ENCODE measurements around the gene PEMT. TPM values are rescaled to one million over a fixed set of nuclear protein-coding genes. Genes with fewer than 3 reads are reported as not detected.

PEMT gene
- total RNA-seq, 1 experiment from 2014 or later, result 79.9 TPM

GRCh38 chr17:17605729-17606088 is 14.2 kb upstream of the PEMT start:
- no peak for DNase-seq (ENCODE audit: low read depth)

- DNase-seq (ENCODE audit: low read depth), result no peak
Observed at GRCh38 chr17:17605083-17605728, 13.7 kb upstream of the PEMT start.

- DNase-seq (ENCODE audit: low read depth), result no peak
Observed at GRCh38 chr17:17603895-17604225, 12.4 kb upstream of the PEMT start.

GRCh38 chr17:17603178-17603894 is 11.8 kb upstream of the PEMT start:
- DNase-seq (ENCODE audit: low read depth), result no peak

GRCh38 chr17:17599965-17600364 is 8.5 kb upstream of the PEMT start:
- DNase-seq (ENCODE audit: low read depth), result no peak

GRCh38 chr17:17598003-17598402 is 6.5 kb upstream of the PEMT start:
- DNase-seq (ENCODE audit: low read depth), result no peak

- no peak for DNase-seq (ENCODE audit: low read depth)
Observed at GRCh38 chr17:17595755-17596154, 4.2 kb upstream of the PEMT start.

GRCh38 chr17:17593222-17593620 is 1.7 kb upstream of the PEMT start:
- DNase-seq (ENCODE audit: low read depth), result no peak

- no peak for DNase-seq (ENCODE audit: low read depth)
Observed at GRCh38 chr17:17590883-17591354, 589 bp downstream of the PEMT start.

- no peak for DNase-seq (ENCODE audit: low read depth)
Observed at GRCh38 chr17:17590141-17590751, 1.3 kb downstream of the PEMT start.

- no peak for DNase-seq (ENCODE audit: low read depth)
Observed at GRCh38 chr17:17587614-17588337, 3.7 kb downstream of the PEMT start.

- no peak for DNase-seq (ENCODE audit: low read depth)
Observed at GRCh38 chr17:17582372-17582771, 9.1 kb downstream of the PEMT start.

GRCh38 chr17:17581509-17581908 is 10.0 kb downstream of the PEMT start:
- DNase-seq (ENCODE audit: low read depth), result no peak

- no peak for DNase-seq (ENCODE audit: low read depth)
Observed at GRCh38 chr17:17580662-17581470, 10.6 kb downstream of the PEMT start.

- DNase-seq (ENCODE audit: low read depth), result no peak
Observed at GRCh38 chr17:17579691-17580090, 11.8 kb downstream of the PEMT start.

GRCh38 chr17:17577373-17577772 is 14.1 kb downstream of the PEMT start:
- DNase-seq (ENCODE audit: low read depth), result no peak

GRCh38 chr17:17576772-17577234 is 14.7 kb downstream of the PEMT start:
- no peak for DNase-seq (ENCODE audit: low read depth)

- no peak for DNase-seq (ENCODE audit: low read depth)
Observed at GRCh38 chr17:17575360-17576251, 15.9 kb downstream of the PEMT start.

- no peak for DNase-seq (ENCODE audit: low read depth)
Observed at GRCh38 chr17:17573912-17574311, 17.6 kb downstream of the PEMT start.
